ENCODE results near the gene PLCB1.

GRCh38 chr20:8723296-8723695, 591.2 kb downstream of the PLCB1 start:
- no peak for TF ChIP-seq CTCF (conservative IDR thresholded peaks at IDR 0.05; ENCODE audit: low read depth, low read length)
- no peak for TF ChIP-seq RAD21 (IDR thresholded peaks at IDR 0.05; ENCODE audit: low read length)
